Stomach (tissue), 4 donors: ENCODE measurements around the gene RIPOR3.

Source experiments
- POLR2A ChIP-seq, 4 donors: fragments of 450-650 bp; IDR thresholded peaks; one replicate each; pipeline ENCODE4 v1.6.1; 2016; ENCODE audit warnings: antibody characterized with exemption in 4 of 4, control low read depth in 2 of 4, mild to moderate bottlenecking in 1 of 4, moderate library complexity in 1 of 4
- TF ChIP-seq, protein P1 (sequence below), 7 experiments: fragments of 450-650 bp in 4 of 7; fragments of 200-600 bp in 3 of 7; sonication (generic) in 3 of 7; IDR thresholded peaks; one replicate each; pipeline ENCODE4 v1.5.1; 2016 to 2019; ENCODE audit warnings: antibody characterized with exemption in 7 of 7, control low read depth in 2 of 7, mild to moderate bottlenecking in 1 of 7

DNA sequence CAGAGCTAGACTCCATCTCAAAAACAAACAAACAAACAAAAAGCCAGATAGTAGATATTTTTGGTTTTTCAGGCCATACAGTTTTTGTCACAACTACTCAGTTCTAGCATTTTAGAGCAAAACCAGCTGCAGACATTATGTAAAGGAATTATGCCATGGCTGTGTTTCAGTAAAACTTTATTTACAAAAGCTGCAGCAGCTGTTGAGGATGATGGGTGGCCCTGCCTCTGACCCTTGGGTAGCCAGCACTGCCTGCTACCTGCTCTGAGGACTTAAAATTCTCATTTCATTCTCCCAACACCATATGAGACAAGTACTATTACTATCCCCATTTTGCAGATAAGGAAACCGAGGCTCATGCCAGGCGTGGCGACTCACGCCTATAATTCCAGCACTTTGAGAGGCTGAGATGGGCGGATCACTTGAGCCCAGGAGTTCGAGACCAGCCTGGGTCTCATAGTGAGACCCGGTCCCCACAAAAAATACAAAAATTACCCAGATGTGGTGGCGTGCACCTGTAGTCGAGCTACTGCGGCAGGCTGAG, 56.3 kb downstream of the RIPOR3 start:
- TF ChIP-seq, protein P1, sequence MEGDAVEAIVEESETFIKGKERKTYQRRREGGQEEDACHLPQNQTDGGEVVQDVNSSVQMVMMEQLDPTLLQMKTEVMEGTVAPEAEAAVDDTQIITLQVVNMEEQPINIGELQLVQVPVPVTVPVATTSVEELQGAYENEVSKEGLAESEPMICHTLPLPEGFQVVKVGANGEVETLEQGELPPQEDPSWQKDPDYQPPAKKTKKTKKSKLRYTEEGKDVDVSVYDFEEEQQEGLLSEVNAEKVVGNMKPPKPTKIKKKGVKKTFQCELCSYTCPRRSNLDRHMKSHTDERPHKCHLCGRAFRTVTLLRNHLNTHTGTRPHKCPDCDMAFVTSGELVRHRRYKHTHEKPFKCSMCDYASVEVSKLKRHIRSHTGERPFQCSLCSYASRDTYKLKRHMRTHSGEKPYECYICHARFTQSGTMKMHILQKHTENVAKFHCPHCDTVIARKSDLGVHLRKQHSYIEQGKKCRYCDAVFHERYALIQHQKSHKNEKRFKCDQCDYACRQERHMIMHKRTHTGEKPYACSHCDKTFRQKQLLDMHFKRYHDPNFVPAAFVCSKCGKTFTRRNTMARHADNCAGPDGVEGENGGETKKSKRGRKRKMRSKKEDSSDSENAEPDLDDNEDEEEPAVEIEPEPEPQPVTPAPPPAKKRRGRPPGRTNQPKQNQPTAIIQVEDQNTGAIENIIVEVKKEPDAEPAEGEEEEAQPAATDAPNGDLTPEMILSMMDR (IDR thresholded peaks at IDR 0.05) = no peak
- TF ChIP-seq POLR2A (IDR thresholded peaks at IDR 0.05) = no peak
